HepG2 (cell line): ENCODE results near the gene E2F3. TPM values are rescaled to one million over a fixed set of nuclear protein-coding genes. Genes with fewer than 3 reads are reported as not detected.
A peak's percentile ranks its signal among the peaks of the same experiment; 100 is the strongest.

Experiments
- ATAC-seq: fragments of 200-7000 bp; cut with Tn5 transposase; 3 replicates; pipeline ENCODE4 v1.9.1; 2020; ENCODE audit warnings: mild to moderate bottlenecking, moderate library complexity
- BruUV-seq: library from RNA; stranded (reverse); fragments of 400-500 nt; replicated peaks from 2 replicates; lab custom pipeline; 2021; lab: Mats Ljungman, UMichigan
- CTCF ChIA-PET: fragments of 300-600 bp; formaldehyde crosslinking; extraction: SDS; loops from one replicate; lab custom pipeline; 2021; ENCODE audit warnings: low total read pairs, inconsistent platforms, low intra/inter-chr PET ratio; lab: Yijun Ruan, JAX
- POLR2A ChIA-PET: fragments of 350-600 bp; sonication (Branson Sonifier 250); formaldehyde crosslinking; loops from one replicate; lab custom pipeline; 2020; ENCODE audit warnings: antibody characterized with exemption, inconsistent platforms; lab: Yijun Ruan, JAX
- DNase-seq: peaks from one replicate; pipeline ENCODE4 v3.0.0-alpha.2; 2015; ENCODE audit warnings: low spot score
- FAIRE-seq: peaks from 3 replicates; lab custom pipeline; 2011; peaks lifted over from hg19 to GRCh38; lab: Jason Lieb, UNC
- H2AFZ ChIP-seq: one replicate; pipeline ENCODE4 v1.6.1; 2011; ENCODE audit warnings: low read length, inconsistent platforms
- H3K27ac ChIP-seq: fragments of 300-600 bp; 3 replicates; pipeline ENCODE4 v1.8.0; 2011; ENCODE audit warnings: mixed run types, mild to moderate bottlenecking, mixed read lengths, low read length, inconsistent platforms; ENCODE audit not compliant: insufficient read depth; ENCODE audit errors: extremely low read length
- H3K27me3 ChIP-seq, 2 experiments: fragments of 200-600 bp in 1 of 2; 2 replicates in 1 of 2; 3 replicates in 1 of 2; pipeline versions ENCODE4 v1.6.0 to v1.8.0; 2011; ENCODE audit warnings: low read length in 2 of 2, mild to moderate bottlenecking in 2 of 2, moderate library complexity in 2 of 2, inconsistent platforms in 1 of 2; ENCODE audit not compliant: insufficient read depth in 2 of 2, control insufficient read depth in 1 of 2
- H3K36me3 ChIP-seq, 2 experiments: fragments of 200-600 bp in 1 of 2; replicated peaks in 1 of 2; 2 replicates in 1 of 2; 3 replicates in 1 of 2; pipeline versions ENCODE4 v1.5.1 to v1.8.0; 2011; ENCODE audit warnings: low read length in 2 of 2, inconsistent platforms in 1 of 2; ENCODE audit not compliant: insufficient read depth in 2 of 2, control insufficient read depth in 1 of 2
- H3K4me1 ChIP-seq: 2 replicates; pipeline ENCODE4 v1.5.1; 2012; ENCODE audit warnings: low read length, inconsistent platforms; ENCODE audit not compliant: insufficient read depth
- H3K4me2 ChIP-seq: 2 replicates; pipeline ENCODE4 v1.6.0; 2011; ENCODE audit warnings: low read depth, low read length, inconsistent platforms
- H3K4me3 ChIP-seq, 3 experiments: fragments of 200-600 bp in 1 of 3; sonication (generic), shearing (Covaris generic) in 1 of 3; replicated peaks in 1 of 3; 2 replicates each; pipeline ENCODE4 v1.5.1; 2011 to 2016; ENCODE audit warnings: low read length in 3 of 3, inconsistent platforms in 2 of 3, low read depth in 2 of 3, mild to moderate bottlenecking in 2 of 3, control low read depth in 1 of 3, mixed read lengths in 1 of 3; ENCODE audit not compliant: insufficient read depth in 1 of 3
- H3K79me2 ChIP-seq: one replicate; pipeline ENCODE4 v1.6.1; 2011; ENCODE audit warnings: low read length, inconsistent platforms; ENCODE audit not compliant: insufficient read depth
- H3K9ac ChIP-seq: 2 replicates; pipeline ENCODE4 v1.6.0; 2011; ENCODE audit warnings: mild to moderate bottlenecking, low read depth, low read length, inconsistent platforms; ENCODE audit not compliant: insufficient read depth
- H3K9me3 ChIP-seq: 2 replicates; pipeline ENCODE4 v1.5.1; 2012; ENCODE audit warnings: mild to moderate bottlenecking, low read length
- H4K20me1 ChIP-seq: 2 replicates; pipeline ENCODE4 v1.6.0; 2011; ENCODE audit warnings: inconsistent platforms, mild to moderate bottlenecking, low read length, moderate library complexity; ENCODE audit not compliant: insufficient read depth
- ARID3A ChIP-seq: IDR thresholded peaks from 2 replicates; pipeline ENCODE4 v1.6.1; 2012; ENCODE audit warnings: low read depth, low read length, improper control_type of control experiment
- BCLAF1 ChIP-seq: fragments of 450-650 bp; IDR thresholded peaks from 2 replicates; pipeline ENCODE4 v1.6.1; 2017; ENCODE audit warnings: mild to moderate bottlenecking
- DMAP1 ChIP-seq: IDR thresholded peaks from 2 replicates; pipeline ENCODE4 v1.6.1; 2016
- GFI1 ChIP-seq: sonication (generic); formaldehyde crosslinking; IDR thresholded peaks from 2 replicates; pipeline ENCODE4 v1.5.0; 2020; ENCODE audit warnings: missing genetic modification reagents, mild to moderate bottlenecking, borderline replicate concordance
- HMG20A ChIP-seq: IDR thresholded peaks from 2 replicates; pipeline ENCODE4 v1.6.1; 2016; ENCODE audit warnings: borderline replicate concordance
- MAFG ChIP-seq: sonication (generic); formaldehyde crosslinking; IDR thresholded peaks from 2 replicates; pipeline ENCODE4 v1.5.1; 2020; ENCODE audit warnings: mild to moderate bottlenecking, missing genetic modification reagents
- NCOR1 ChIP-seq: fragments of 200-600 bp; sonication (generic); IDR thresholded peaks from 2 replicates; pipeline ENCODE4 v1.7.0; 2017; ENCODE audit warnings: antibody characterized with exemption, low read length, borderline replicate concordance
- NFE2L1 ChIP-seq: sonication (generic); formaldehyde crosslinking; IDR thresholded peaks from 2 replicates; pipeline ENCODE4 v1.4.0; 2020; ENCODE audit warnings: missing genetic modification reagents, mild to moderate bottlenecking, borderline replicate concordance
- SIN3B ChIP-seq: fragments of 150-350 bp; IDR thresholded peaks from 2 replicates; pipeline ENCODE4 v1.6.1; 2014; ENCODE audit warnings: low read length
- TEF ChIP-seq: sonication (generic); formaldehyde crosslinking; IDR thresholded peaks from 2 replicates; pipeline ENCODE4 v1.5.0; 2020; ENCODE audit warnings: missing genetic modification reagents
- ZFP41 ChIP-seq: sonication (generic); formaldehyde crosslinking; IDR thresholded peaks from 2 replicates; pipeline ENCODE4 v1.4.0; 2020; ENCODE audit warnings: mild to moderate bottlenecking, missing genetic modification reagents, borderline replicate concordance
- ZNF326 ChIP-seq: sonication (generic); formaldehyde crosslinking; IDR thresholded peaks from 2 replicates; pipeline ENCODE4 v1.4.0; 2020; ENCODE audit warnings: missing genetic modification reagents, borderline replicate concordance
- ZNF652 ChIP-seq: IDR thresholded peaks from 2 replicates; pipeline ENCODE4 v1.6.1; 2016; ENCODE audit warnings: low read depth, borderline replicate concordance
- ZNF878 ChIP-seq: sonication (generic); formaldehyde crosslinking; IDR thresholded peaks from 2 replicates; pipeline ENCODE4 v1.8.1; 2023; ENCODE audit warnings: mild to moderate bottlenecking, missing genetic modification reagents, moderate library complexity
- WGBS: methylation state at CpG from one replicate; pipeline ENCODE4 v1.1.6; 2017; ENCODE audit warnings: low lambda C conversion rate; 5-methylcytosine and 5-hydroxymethylcytosine counted together
- in situ Hi-C: cut with HindIII; loops from 2 replicates; pipeline ENCODE4 v1.10.0; 2017; ENCODE audit warnings: low pct_unique_long_range_greater_than_20kb; ENCODE audit not compliant: extremely low pct_ligation_motif_present
- intact Hi-C: fragments of 100-400 bp; cut with micrococcal nuclease; formaldehyde crosslinking; loops from one replicate; pipeline ENCODE4 v1.10.0; 2022; ENCODE audit not compliant: unreplicated experiment
- polyA plus RNA-seq, 8 experiments: library from polyadenylated mRNA; depleted of rRNA in 3 of 8; stranded (reverse) in 7 of 8; unstranded in 1 of 8; fragments of >200 nt; fragmentation: Illumina TruSeq in 4 of 8; extraction: Trizol in 4 of 8; gene quantifications; 2 replicates each; pipeline versions ENCODE4 v1.2.1 to v1.2.3, GENCODE V29; 2011 to 2016; ENCODE audit warnings: low read depth in 4 of 8, missing spikeins in 1 of 8, mixed read lengths in 1 of 8; ENCODE audit not compliant: insufficient read depth in 1 of 8
- total RNA-seq, 5 experiments: library from RNA; depleted of rRNA; stranded (reverse); fragments of >200 nt; fragmentation: Illumina TruSeq; extraction: Trizol; gene quantifications; 2 replicates each; pipeline ENCODE4 v1.2.3, GENCODE V29; 2016; ENCODE audit warnings: low read depth in 1 of 5
- TF ChIP-seq, protein P1 (sequence below): sonication (generic); formaldehyde crosslinking; IDR thresholded peaks from 2 replicates; pipeline ENCODE4 v1.4.0; 2020; ENCODE audit warnings: mild to moderate bottlenecking, missing genetic modification reagents

The E2F3 gene
- total and polyA plus RNA-seq, 2 of the 13 experiments (the other 11 are each of a cell fraction or from before 2014, with no cell fraction given): 8.5 to 12.7 TPM

DNA sequence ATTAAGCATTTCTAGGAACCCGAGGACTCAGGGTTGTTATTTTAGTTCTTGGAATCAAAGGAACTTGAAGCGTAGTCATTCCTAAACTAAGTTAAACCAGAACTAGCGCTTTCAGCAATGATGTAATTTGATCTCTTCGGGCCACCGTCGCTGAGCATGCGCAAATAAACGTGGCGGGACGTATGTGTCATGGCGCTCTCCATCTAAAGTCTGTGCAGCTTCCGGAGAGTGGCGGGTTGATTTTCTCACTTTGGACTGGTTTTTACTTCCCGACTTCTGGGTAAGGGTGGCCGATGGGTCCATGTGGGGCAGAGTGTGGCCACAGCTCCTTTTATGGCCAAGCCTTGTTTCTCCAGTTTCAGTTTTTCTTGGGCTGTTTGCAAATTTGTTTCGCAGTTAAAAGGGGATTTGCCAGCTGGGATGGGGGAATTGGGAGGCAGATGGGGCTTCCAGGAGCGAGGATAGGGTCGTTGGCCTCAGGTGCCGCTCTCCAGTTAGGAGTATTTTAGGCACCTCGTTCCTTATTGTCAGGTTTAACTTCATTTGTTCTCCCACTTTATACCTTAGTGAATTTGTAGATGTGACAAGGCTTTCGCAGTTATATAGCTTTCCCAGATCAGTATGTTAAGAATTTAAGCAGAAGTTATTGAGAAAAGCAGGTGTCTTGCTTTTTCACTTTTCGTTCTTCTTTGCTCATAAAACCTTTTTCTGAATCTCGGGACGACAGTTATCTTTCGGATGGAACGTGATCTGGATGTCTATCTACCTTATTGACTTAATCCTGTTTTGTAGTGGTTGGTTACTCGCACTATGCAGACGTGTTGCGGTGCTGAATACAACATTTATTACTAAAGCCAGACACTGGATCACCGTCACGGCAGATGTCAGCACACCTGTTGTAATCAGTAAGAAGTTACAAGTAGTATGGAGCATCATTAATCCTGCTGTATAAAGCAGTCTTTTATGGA, 132.9 kb downstream of the E2F3 start, which contains the start of gene CDKAL1:
CDKAL1 (plus strand) TSS at position 163 of the 968 bp plus-strand sequence. CDS start 11,894 bp downstream, outside the sequence.
- ChIA-PET CTCF (no interaction called here), POLR2A (interaction anchor here (2.0 kb wide), 1 partner anchor 130 kb away, joined by 7 read pairs; no protein-coding TSS in a partner anchor)
- no peaks in the 10 kb centered on the region for H3K9me3 ChIP-seq
- ATAC-seq (peak; percentile 97), DNase-seq (peak; percentile 91), FAIRE-seq (peak; percentile 96)
- intact Hi-C loops: loop anchor here (1.0 kb wide), 1 partner anchor 133 kb away; the partner anchor contains the start of gene E2F3
- in situ Hi-C loops: no loop called here
- peak within 1 kb of the TSS; percentile 74 for H3K4me2 ChIP-seq
- BruUV-seq: TSS peak; percentile 77
- no peaks in the 10 kb centered on the region; a peak in 1 of 5 replicates for H3K36me3 ChIP-seq
- H2AFZ ChIP-seq: peak within 1 kb of the TSS; percentile 91
- no peaks in the 10 kb centered on the region for H4K20me1 ChIP-seq
- peaks cover 34% of the 10 kb centered on the region for H3K79me2 ChIP-seq
- H3K4me1 ChIP-seq: peaks cover 29% of the 10 kb centered on the region
- peak within 1 kb of the TSS; percentile 84 to 91 (median 86) for H3K4me3 ChIP-seq
- peak within 1 kb of the TSS; percentile 84 for H3K27ac ChIP-seq
- H3K9ac ChIP-seq: peak within 1 kb of the TSS; percentile 86
- H3K27me3 ChIP-seq: peaks cover 0 to 5% of the 10 kb centered on the region in 2 experiments; a peak in 1 of 5 replicates
- under 1% methylated on average over 31 of the region's 31 CpGs for WGBS
- TF ChIP-seq DMAP1 (CRISPR knock-in tag): peak; percentile 88
- TF ChIP-seq, protein P1, sequence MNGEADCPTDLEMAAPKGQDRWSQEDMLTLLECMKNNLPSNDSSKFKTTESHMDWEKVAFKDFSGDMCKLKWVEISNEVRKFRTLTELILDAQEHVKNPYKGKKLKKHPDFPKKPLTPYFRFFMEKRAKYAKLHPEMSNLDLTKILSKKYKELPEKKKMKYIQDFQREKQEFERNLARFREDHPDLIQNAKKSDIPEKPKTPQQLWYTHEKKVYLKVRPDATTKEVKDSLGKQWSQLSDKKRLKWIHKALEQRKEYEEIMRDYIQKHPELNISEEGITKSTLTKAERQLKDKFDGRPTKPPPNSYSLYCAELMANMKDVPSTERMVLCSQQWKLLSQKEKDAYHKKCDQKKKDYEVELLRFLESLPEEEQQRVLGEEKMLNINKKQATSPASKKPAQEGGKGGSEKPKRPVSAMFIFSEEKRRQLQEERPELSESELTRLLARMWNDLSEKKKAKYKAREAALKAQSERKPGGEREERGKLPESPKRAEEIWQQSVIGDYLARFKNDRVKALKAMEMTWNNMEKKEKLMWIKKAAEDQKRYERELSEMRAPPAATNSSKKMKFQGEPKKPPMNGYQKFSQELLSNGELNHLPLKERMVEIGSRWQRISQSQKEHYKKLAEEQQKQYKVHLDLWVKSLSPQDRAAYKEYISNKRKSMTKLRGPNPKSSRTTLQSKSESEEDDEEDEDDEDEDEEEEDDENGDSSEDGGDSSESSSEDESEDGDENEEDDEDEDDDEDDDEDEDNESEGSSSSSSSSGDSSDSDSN (CRISPR knock-in tag): 0 out of 2 replicates have a peak, but pooled peaks have one; percentile 38
- TF ChIP-seq ZNF652: no peak; the same call in 1 of the 2 replicates
- no peak for TF ChIP-seq MAFG (CRISPR knock-in tag)
- TF ChIP-seq GFI1 (CRISPR knock-in tag): no peak
- no peak for TF ChIP-seq HMG20A (CRISPR knock-in tag)
- TF ChIP-seq TEF (CRISPR knock-in tag): peak; percentile 40; the same call in 1 of the 2 replicates
- TF ChIP-seq NCOR1: no peak
- peak; percentile 97 for TF ChIP-seq SIN3B
- no peak; the same call in 1 of the 2 replicates for TF ChIP-seq ZFP41
- no peak for TF ChIP-seq BCLAF1
- peak; percentile 38; the same call in 1 of the 2 replicates for TF ChIP-seq ARID3A
- TF ChIP-seq NFE2L1: no peak
- no peak for TF ChIP-seq ZNF326 (CRISPR knock-in tag)
- 0 out of 2 replicates have a peak, but pooled peaks have one; percentile 37 for TF ChIP-seq ZNF878
